H54 (cell line): ENCODE results near the gene AMOTL1.

Experiments used
- DNase-seq: peaks from one replicate; pipeline ENCODE4 v3.0.0; 2011; ENCODE audit warnings: low spot score, mixed read lengths; ENCODE audit not compliant: insufficient read length
- FAIRE-seq: peaks from 3 replicates; lab custom pipeline; 2011; peaks lifted over from hg19 to GRCh38; lab: Jason Lieb, UNC
- POLR2A ChIP-seq: IDR thresholded peaks from 2 replicates; pipeline ENCODE4 v1.6.1; 2011; ENCODE audit warnings: low read depth, mild to moderate bottlenecking, low read length

The AMOTL1 gene

DNA sequence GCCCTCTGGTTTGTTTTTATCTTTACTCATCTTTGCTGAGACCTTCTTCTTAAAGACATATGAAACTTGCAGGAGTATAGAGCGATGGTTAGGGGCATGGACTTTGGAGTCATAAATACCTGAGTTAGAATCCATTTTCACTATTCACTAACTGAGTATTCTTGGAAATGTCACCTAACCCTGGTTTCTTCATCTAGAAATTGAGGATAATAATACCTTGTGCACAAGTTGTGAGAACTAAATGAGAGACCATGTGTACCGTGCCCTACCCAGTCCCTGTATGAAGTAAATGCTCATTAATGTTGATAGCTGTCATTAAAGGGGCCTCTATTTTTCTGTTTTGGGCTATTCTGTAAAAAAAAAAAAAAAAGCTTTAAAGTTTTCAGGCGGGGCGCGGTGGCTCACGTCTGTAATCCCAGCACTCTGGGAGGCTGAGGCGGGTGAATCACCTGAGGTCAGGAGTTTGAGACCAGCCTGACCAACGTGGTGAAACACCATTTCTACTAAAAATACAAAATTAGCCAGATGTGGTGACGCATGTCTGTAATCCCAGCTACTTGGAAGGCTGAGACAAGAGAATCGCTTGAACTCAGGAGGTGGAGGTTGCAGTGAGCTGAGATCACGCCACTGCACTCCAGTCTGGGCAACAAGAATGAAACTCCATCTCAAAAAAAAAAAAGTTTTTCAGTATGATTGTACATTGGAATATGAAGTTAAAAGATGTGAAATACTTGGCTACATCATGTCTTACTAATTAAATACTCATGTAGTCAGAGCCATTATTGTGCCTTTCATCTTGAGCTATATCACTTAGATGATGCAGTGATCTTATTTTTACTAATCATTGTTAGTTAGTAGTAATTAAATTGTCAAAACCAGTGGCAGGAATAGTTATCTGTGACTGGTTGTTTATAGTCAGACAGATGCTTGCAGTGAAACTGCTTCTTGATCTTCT lies 95.0 kb downstream of the AMOTL1 start:
- TF ChIP-seq POLR2A = no peak
- FAIRE-seq = no peak
- DNase-seq = no peak

DNA sequence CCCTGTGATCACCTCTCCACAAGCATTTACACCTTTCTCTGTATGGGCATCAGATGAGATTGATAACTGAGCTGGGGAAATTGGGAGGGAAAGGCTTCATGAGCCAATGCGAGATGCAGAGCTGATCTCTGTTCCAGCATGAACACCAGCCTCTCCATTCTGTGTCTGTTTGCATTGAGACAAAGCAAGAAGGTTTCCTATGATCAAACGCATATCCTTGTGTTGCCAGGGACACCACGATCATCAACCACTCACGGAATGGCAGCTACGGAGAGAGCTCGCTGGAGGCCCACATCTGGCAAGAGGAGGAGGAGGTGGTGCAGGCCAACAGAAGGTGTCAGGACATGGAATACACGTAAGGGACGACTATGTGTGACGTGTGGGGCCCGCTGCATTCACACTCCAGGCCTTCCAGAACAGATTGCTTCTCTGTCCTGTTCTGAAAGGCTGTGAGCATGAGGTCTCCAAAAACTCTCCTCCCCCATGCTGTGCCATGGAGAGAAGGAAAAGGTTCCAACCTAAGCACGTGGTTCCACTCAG lies 96.4 kb downstream of the AMOTL1 start:
- no peak for TF ChIP-seq POLR2A

DNA sequence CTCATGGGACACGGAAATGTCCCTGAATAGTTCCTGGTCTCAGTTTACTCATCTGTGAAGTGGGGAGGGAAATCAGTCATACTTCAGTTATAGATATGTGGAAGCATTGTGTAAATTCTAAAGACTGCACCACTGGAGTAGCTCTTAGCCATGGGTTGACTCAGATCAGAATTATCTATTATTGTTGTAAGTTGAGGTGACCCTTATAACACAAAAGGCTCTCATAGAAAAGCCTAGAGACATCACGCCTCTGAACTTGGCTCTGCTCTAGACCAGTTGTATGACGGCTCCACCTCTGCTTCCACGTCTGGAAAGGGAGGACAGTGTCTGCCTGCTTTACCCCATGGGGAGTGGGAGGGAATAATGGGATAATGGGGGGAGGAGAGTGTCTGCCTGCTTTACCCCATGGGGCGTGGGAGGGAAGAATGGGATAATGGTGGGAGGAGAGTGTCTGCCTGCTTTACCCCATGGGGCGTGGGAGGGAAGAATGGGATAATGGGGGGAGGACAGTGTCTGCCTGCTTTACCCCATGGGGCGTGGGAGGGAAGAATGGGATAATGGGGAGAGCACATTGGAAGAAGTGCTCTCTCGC lies 98.2 kb downstream of the AMOTL1 start:
- DNase-seq (no peak), FAIRE-seq (no peak)

More for the DNA sequence above, 96.4 kb downstream of the AMOTL1 start:
- DNase-seq = no peak
- no peak for FAIRE-seq

DNA sequence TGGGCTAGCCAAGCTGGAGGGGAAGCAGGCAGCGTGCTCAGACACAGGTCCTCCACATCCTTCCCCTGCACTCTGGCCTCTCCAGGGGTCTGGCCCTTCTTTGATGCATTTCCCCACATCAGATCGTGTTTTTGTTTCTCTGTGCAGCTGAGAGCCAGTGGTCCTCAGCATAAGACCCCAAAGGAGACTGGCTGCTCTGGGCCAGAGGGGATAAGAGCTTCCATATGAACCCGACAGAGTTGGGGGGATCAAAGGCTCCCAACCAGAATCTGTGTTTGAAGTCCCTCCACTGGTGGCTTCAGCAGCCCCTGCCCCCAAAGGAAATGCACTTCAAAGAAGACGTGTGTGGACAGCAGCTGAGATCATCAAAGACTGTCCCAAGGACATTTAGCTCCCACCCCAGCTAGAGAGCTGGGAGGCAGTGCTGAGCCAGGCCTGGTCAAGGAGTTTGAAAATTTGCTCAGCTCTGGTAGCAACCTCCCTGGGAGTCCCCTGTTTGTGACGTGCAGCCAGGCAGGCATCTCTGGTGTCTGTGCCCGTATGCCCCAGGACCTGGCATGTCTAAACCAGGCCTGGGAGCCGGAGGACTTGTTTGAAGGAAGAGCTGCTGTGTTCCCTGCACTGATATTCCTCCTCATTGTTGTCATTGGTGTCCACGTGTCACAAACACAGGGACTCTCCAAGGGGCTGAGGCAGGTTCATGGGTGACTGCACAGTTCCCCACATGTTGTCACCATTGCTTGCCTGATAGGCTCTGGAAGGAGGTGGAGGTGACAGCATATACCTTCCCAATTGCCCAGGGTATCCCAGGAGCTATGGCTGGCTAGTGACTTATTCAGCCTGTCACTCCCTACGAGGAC lies 99.0 kb downstream of the AMOTL1 start:
- DNase-seq = no peak
- FAIRE-seq = no peak

More for the DNA sequence above, 98.2 kb downstream of the AMOTL1 start:
- no peak for TF ChIP-seq POLR2A

DNA sequence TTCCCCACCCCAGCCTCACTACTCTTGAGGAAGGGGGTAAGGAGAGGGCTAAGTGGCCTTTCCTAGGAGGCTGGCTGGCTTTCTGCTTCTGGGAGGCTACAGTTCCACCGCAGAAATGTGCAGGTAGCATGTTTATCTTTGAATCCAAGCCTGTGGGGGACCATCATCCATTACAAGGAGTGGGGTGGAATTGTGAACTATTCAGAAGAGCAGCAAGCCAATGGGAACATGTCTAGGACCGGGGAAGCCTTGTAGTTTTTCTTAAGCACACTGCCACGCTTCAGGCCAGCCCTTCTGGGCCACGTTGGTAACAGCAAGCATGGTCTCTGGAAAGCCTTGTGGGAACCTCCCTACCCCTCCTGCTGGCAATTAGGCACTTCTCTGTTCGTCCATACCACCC lies 100.3 kb downstream of the AMOTL1 start:
- no peak for FAIRE-seq
- no peak for DNase-seq
- TF ChIP-seq POLR2A = no peak

More for the DNA sequence above, 99.0 kb downstream of the AMOTL1 start:
- no peak for TF ChIP-seq POLR2A

DNA sequence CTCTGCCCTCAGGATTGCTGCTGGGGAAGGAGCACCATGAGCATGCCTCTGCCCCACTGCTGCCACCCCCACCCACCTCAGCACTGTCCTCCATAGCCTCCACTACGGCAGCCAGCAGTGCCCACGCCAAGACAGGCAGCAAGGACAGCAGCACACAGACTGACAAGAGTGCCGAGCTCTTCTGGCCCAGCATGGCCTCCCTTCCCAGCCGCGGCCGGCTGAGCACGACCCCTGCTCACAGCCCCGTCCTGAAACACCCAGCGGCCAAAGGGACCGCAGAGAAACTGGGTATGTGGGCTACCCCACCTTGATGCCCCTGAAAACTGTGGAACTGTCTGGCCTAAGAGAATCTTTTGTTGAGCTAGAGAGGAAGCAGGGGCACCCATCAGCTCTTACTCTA lies 101.0 kb downstream of the AMOTL1 start:
- DNase-seq = no peak
- no peak for TF ChIP-seq POLR2A
- no peak for FAIRE-seq

DNA sequence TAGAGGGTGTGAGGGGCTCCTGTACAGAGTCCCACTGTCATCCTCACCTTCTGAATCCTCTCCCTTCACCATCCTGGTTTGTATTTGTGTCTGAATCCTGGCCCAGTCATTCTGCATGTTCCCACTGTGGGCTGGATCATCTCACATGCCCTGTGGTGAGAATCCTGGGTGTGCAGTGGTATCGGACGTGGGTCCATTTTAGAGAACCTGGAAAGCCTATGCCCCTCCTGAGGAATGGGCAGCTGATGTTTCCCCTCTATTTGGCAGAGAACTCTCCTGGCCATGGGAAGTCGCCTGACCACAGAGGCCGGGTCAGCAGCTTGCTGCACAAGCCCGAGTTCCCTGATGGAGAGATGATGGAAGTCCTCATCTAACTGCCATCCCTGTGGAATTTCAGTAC lies 102.3 kb downstream of the AMOTL1 start:
- FAIRE-seq = no peak
- no peak for DNase-seq
- no peak for TF ChIP-seq POLR2A

DNA sequence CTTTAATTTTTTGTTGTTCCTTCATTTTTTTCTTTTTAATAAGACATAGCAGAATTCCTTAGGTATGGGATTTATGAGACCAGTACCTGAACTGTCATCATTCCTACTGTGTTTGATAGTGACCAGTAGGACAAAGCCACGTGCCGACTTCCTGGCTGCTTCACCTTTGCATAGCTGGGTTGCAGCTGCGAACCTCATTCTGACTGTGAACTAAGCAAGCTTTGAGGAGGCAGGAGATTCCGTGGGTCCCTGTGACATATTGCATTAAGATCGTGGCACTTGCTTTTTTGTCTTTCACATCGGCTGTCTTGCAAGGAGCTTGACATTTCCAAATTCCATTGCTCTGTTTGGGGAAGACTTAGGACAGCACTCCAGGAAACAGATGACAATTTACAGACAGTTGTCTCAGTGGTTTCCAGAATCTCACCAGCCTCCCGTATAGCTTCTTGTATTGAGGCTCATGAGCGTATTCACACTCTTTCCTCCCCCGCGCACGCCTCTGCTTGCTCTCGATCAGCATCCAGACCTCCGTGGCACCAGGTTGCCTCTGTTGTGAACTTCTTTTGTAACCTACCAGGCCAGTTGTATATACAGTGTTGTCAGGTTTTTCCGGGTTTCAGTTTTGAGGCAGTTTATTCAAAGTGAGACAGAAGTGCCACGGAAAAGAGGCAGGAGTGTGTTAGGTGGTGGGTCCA lies 103.5 kb downstream of the AMOTL1 start:
- no peak for FAIRE-seq
- no peak for DNase-seq
- no peak for TF ChIP-seq POLR2A

DNA sequence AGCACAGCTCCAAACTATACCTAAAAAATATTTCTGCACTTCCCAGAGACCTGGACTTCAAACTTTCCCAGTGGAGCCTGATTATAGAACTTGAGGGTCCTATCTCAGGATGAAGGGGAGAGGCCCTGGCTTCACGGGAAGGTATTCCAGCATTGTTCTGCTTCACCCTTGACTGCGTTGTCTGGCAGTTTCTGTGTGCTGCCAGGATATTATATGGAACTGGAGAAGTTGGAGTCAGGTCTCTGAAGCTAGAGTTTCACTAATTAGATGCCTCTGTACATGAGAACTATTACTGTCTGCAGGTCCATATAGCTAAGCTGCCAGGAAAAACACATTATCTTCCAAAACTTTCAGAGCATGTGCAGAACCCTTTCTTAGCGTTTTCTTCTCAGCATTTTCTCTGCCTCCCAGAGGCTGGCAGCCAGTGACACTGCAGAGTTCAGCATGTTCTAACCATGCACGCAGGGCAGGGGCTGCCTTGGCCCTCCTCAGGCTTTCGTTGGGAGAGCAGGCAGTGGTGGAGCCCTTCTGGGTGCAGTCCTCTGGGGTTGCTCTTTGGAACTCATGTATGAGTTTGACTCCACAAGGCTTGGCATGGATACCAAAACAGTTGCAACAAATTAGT lies 105.9 kb downstream of the AMOTL1 start:
- no peak for TF ChIP-seq POLR2A
- no peak for DNase-seq
- no peak for FAIRE-seq

DNA sequence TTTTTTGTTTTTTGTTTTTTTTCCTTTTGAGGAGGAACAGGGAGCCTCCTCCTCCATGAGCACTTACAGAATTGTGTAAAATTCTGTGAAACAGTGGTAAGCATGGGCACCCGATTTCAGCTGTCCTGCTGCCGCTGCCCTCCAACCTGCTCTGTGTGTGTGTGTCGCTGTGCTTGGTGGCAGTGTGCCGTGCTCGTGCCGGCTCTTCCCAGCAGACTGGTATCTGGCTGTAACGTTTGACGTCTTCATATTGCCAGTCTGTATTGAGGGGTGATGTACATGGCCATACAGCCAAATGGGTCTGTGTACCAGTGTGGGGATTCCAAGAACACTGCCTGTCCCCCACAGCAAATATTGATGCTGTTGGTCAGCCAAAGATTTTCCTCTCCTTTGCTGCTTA lies 108.1 kb downstream of the AMOTL1 start:
- FAIRE-seq = no peak
- TF ChIP-seq POLR2A = no peak

DNA sequence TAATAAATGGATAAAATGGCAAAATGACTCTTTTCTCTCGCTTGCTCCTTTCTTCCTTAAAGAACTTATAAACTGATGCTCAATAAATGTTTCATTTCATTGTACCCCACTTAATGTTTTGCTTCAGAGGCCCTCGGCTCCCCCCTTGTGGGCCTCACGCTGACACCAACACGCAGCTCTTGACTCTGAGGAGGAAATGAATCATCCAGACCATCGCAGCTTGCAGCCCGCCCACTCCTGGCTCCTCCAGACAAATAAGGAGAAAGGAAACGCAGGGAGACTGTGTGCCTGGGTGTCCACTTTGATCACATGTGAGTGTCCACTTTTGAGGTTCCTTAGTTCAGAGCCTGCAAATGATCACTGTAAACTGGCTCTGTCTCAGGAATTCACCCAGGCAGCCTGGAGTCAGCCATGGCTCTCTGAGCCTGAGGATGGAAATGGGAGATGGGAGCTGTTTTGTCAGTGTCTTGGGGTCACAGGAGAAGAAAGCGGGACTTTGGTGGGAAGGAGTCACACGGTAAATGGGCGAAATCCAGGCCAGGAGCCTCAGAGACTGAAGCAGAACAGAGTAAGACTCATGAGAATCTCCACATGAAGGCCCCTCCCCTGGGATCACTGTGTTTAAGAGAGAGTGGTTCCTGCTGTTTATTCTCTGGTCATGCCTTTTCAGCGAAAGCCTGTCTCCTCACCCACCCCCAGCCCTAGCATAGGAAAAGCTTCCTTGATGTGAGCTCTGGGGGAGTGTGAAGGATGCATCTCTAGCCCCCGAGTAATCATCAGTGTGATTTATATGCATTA lies 108.7 kb downstream of the AMOTL1 start:
- TF ChIP-seq POLR2A = no peak
- FAIRE-seq (peak; percentile 89), DNase-seq (peak; percentile 71)

More for the DNA sequence above, 108.1 kb downstream of the AMOTL1 start:
- DNase-seq = no peak

DNA sequence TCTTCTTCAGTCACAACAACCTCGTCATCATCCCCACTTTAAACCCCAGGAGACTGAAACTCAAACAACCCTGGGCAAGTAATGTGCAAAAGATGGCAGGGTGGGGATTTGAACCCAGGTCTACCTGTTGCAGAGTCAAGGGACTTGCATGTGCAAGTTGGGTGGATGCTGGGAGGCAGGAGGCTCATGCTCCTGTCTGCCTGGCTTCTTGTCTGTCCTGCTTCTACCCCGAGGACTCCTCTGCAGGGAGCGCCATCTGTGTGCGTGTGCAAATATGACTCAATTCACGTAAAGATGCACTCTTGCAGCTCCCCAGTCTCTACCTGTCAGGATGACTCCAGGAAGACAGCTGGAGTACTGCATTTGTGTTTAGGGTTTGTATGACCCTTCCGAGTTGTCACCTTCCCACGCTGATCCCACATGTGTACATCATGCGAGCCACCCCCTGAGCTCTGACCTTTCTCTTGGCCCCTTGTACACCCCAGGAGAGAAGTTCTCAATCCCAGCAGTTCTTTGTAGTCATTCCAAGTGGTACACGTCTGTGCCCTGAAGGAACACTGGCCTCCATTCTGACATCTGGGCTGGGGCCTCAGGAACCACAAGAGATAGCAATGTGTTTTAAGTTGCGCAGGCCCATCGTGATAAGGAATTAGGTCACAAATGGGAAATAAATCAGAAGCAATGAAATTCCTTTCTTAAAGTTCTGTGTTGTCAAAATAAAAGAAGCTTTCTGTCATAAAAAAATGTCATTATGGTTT lies 109.5 kb downstream of the AMOTL1 start:
- no peak for DNase-seq
- no peak for TF ChIP-seq POLR2A
- no peak for FAIRE-seq
